ENCODE measurements around the gene TNPO3. TPM values are rescaled to one million over a fixed set of nuclear protein-coding genes. Genes with fewer than 3 reads are reported as not detected.

The TNPO3 gene
- total and polyA plus RNA-seq, 2 of the 4 experiments (the other 2 are of a cell fraction), result 24.2 to 77.2 TPM

DNA sequence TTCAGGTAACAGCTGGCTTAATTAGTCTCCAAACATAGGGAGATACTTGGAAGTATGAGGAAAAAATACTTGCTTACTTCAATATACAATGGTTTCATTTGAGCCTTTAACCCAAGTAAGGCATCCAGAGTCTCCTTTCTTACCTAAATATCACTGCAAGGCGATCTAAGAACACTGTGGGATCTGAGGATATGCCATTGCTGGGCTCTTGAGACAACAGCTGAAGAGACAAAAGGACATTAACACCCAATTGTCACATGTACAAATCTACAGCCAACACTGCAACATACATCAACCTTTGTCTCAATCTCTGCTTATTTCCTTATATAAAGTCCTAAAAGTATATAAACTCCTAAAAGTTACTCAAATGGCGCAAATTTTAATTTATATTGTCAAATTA, 72.8 kb downstream of the TNPO3 start:
- Histone ChIP-seq H3K18ac (ENCODE audit: low read depth, low read length) (no peak overlapping the region), H2BK120ac (ENCODE audit: low read depth, low read length) (no peak overlapping the region), H2BK20ac (ENCODE audit: low read depth, low read length) (no peak overlapping the region), H4K91ac (ENCODE audit: insufficient read depth, low read depth, low read length) (no peak overlapping the region), H2BK15ac (ENCODE audit: low read depth, low read length) (no peak overlapping the region), H3K4me3 (ENCODE audit: insufficient read depth, low read depth, low read length) (no peak overlapping the region), H3K23ac (ENCODE audit: low read depth, low read length) (no peak overlapping the region), H3K4ac (ENCODE audit: low read depth, low read length) (no peak overlapping the region), H2AFZ (replicated peaks; ENCODE audit: low read length, poor library complexity) (no peak overlapping the region), H3K9ac (ENCODE audit: low read depth, low read length) (no peak overlapping the region), H3K14ac (replicated peaks; ENCODE audit: low read depth, low read length) (no peak overlapping the region), H2AK5ac (ENCODE audit: low read depth, low read length) (no peak overlapping the region), H4K5ac (ENCODE audit: low read depth, low read length) (no peak overlapping the region), H2BK5ac (ENCODE audit: low read depth, low read length, poor library complexity, severe bottlenecking) (no peak overlapping the region), H3K9me1 (ENCODE audit: insufficient read depth, low read length) (peaks cover 2% of the 10 kb centered on the region; the same call in 1 of the 2 replicates), H3K56ac (ENCODE audit: extremely low read depth, insufficient read depth, low read length) (no peak overlapping the region), H3K79me1 (ENCODE audit: low read depth in 1 of 2, low read length in 2 of 2) (0 out of 4 replicates have a peak, but pooled peaks cover 0 to 2% of the 10 kb centered on the region in 2 experiments), H2AK9ac (replicated peaks; ENCODE audit: low read depth, low read length, poor library complexity) (no peak overlapping the region), H3K36me3 (ENCODE audit: control insufficient read depth, insufficient read depth, low read length) (peaks cover 41% of the 10 kb centered on the region), H3K9me3 (ENCODE audit: control insufficient read depth, insufficient read depth, low read length) (no peaks in the 10 kb centered on the region), H4K8ac (ENCODE audit: low read depth in 2 of 2, low read length in 2 of 2) (no peak overlapping the region), H3K27ac (ENCODE audit: insufficient read depth, low read length) (no peak overlapping the region), H4K20me1 (ENCODE audit: insufficient read depth, low read length) (no peaks in the 10 kb centered on the region), H3K4me2 (ENCODE audit: low read depth, low read length) (no peak overlapping the region), H3K27me3 (ENCODE audit: control insufficient read depth, insufficient read depth, low read length) (no peaks in the 10 kb centered on the region), H3K4me1 (ENCODE audit: control insufficient read depth, insufficient read depth, low read length) (no peaks in the 10 kb centered on the region)
- no TSS peak for BruUV-seq (replicated peaks)
- in situ Hi-C loops (cut with MboI; ENCODE audit: low sequenced_read_pairs), result no loop called here
- intact Hi-C loops (cut with micrococcal nuclease), result no loop called here
- no CpG with 5 or more reads among the region's 2 CpGs for WGBS, 2 experiments (ENCODE audit: extremely low coverage in 2 of 2, insufficient read length in 1 of 2)
- DNase-seq (no peak), ATAC-seq (ENCODE audit: low read depth) (no peak)
- TF ChIP-seq POLR2A (IDR thresholded peaks at IDR 0.05; ENCODE audit: low read depth, low read length), result no peak
- no peak for TF ChIP-seq CHD1 (IDR thresholded peaks at IDR 0.05; ENCODE audit: low read depth, low read length)
- no peak for TF ChIP-seq NFE2L2 (IDR thresholded peaks at IDR 0.05; ENCODE audit: low read depth, low read length)
- TF ChIP-seq MAFK (IDR thresholded peaks at IDR 0.05; ENCODE audit: low read depth, low read length), result no peak
- TF ChIP-seq SMC3 (IDR thresholded peaks at IDR 0.05; ENCODE audit: low read depth, low read length), result no peak
- no peak for TF ChIP-seq MXI1 (IDR thresholded peaks at IDR 0.05; ENCODE audit: borderline replicate concordance, low read depth, low read length)
- POLR2A ChIA-PET (ENCODE audit: unreplicated experiment), result no interaction called here
- CTCF ChIA-PET, result no interaction called here
- dilution Hi-C loops (cut with HindIII; ENCODE audit: low sequenced_read_pairs, unreplicated experiment), result no loop called here
